Measurements from ENCODE around the gene CCDC15. TPM values are rescaled to one million over a fixed set of nuclear protein-coding genes. Genes with fewer than 3 reads are reported as not detected.
"Not testable (repeated sequence)": the region's sequence is repeated elsewhere in the genome, so short reads cannot be mapped to it uniquely, and the experiment has no call there.

Gene CCDC15
- total RNA-seq, 2 experiments from 2014 or later = 3.8 TPM

DNA sequence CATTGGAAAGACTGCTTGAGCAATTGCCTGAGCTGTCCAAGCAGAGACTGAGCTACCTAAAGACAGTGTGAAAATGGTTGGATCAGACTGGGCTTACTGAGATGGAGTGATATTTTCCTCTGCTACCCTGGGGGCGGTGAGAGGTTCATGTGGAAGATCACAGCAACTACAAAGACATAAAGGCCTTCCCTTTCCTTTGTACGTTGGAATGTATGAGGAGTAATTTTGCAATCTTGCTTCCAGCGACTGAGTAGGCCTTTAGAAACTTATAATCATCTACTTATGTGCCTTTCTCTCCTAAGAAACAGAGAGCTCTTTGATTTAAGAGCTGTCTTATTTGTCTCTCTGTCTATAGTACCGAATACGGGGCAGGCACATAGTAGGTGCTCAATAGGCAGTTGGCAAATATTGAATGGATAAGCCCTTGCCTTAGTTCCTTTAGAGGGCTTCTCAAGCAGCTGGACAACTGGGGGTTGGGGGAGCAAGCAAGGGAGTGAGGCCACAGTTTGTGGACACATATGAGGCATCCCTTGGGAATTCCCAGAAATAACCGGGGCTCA, 15.7 kb upstream of the CCDC15 start:
- POLR2A ChIA-PET = no interaction called here
- CTCF ChIA-PET = no interaction called here

DNA sequence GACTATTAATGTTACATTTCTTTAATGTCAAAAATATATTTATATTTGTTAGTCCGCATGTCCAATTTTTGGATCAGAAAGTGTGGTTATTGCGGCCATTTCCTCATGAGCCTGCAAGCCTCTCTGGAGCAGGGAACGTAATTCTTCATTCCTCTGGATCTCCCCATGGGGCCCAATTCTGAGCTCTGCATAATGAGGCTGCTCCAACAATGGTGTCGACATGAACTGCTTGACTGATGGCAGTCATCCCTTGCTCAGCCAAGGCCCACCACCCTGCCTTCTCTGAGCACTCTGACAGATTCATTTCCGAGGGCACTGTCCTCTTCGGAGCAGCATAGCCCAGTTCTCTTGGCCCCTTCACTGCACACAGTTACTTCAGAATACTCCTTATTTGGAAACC, 15.0 kb upstream of the CCDC15 start:
- CTCF ChIA-PET = no interaction called here
- POLR2A ChIA-PET = interaction anchor here (0.7 kb wide), 1 partner anchor 58 kb away, joined by 3 read pairs; no protein-coding TSS in a partner anchor

DNA sequence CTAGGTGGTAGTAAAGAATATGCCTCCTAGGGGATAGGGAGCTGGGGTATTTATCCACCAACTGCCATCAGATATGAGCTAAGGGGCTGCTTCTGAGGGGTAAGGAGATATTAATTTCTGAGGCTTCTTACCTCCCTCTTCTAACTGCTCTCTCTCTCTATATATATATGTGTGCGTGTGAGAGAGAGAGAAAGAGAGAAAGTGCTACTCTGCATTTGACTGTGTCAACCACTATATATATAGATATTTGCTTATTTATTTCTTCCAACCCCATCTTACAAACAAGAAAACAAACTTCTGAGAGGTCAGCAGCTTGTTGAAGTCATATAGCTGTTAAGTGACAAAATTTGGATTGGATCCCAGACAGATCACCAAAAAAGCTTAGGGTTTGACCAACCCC, 12.3 kb upstream of the CCDC15 start:
- ChIA-PET CTCF (interaction anchor here (0.6 to 1.1 kb wide), 3 partner anchors 9 to 20 kb away, joined by 3 to 4 read pairs (median 3); no protein-coding TSS in a partner anchor), POLR2A (interaction anchor here (0.6 kb wide), 1 partner anchor 15 kb away, joined by 4 read pairs; no protein-coding TSS in a partner anchor)

DNA sequence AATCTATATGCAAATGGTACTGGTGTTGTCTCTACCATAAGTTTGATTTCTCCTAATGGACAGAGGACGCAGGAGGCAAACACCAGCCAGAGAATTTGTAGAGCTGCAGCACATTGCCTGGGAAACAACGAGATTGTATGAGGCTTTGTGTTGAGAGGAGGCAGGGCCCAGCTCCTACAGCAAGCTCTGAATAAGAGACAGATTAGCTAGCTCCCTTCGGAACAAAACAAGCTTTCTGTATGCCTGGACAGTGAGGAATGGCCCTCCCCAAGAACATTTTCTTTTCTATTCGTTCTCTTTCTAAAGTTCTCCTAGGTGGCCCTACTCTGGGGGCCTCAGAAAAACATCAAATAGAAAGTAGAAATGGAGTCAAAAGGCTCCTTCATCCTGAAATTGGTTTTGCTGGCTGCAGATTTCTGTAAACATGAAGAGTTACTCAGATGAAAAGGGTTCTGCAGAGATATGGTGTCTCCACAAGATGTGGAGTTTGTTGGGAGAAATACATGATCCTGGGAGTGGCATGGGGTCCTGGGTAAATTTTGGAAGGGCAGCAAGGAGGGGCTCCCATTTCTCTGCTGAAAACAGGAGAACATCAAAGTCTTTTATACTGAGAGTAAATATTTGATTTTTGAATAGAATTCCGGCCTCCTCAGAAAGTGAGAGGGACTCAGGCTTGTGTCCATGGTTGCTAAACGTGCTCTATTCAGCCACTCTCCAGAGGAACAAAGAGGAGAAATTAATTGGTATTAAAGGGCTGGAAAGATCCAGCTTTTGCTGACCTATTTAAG, 11.3 kb upstream of the CCDC15 start:
- ChIA-PET POLR2A (no interaction called here), CTCF (interaction anchor here (1.1 kb wide), 1 partner anchor 21 kb away, joined by 3 read pairs; no protein-coding TSS in a partner anchor)

DNA sequence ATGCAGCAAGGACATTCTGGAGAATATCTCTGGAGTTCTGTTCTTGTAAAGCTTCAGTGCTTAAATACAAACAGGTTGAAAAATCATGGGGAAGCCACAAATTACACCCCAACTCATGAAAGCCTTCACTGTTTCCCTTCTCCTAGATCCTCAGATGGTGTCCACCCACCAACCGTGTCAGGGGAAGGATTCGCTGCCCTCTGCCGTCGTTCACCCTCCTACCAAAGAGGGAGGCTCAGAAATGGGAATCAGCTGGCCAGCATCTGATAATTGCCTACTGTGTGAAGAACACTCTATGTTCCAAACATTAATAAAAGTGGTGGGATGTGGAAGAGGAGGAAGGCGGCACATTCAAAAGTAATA, 10.8 kb upstream of the CCDC15 start:
- ChIA-PET CTCF (no interaction called here), POLR2A (no interaction called here)

DNA sequence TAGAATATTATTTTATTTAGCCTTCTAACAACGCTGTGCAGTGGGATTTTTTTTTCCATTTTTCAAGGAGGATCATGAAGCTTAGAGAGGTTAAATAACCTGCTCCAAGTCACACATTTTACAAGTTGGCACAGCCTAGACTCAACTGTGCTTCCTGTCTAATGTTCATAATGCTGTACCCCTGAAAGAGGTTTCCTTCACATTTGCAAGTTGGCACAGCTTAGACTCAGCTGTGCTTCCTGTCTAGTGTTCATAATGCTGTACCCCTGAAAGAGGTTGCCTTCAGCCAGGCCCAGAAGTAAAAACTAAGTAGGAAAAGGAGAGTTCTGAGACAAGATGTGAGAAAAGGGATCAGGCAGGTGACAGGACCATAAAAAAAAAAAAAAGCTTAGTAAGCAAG, 10.3 kb upstream of the CCDC15 start:
- CTCF ChIA-PET = interaction anchor here (0.6 kb wide), 1 partner anchor 109 kb away, joined by 3 read pairs; no protein-coding TSS in a partner anchor
- POLR2A ChIA-PET = no interaction called here

DNA sequence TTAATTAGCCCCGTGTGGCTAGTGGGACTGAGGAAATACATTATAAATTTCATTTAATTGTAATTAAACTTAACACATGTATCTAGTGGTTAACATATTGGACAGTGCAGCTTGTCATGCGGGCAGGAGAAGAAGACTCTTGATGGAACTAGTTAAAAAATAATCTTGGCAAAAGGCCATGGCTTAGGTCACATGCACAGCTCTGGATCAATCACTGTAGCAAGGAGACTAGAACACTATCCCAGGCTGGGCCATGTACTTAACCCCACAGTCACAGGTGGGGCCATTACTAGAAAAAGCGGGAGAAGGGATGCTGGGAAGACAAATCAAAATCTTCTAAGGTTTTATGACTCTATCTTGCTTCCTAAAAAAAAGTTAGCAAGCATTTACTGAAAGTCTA, 9.4 kb upstream of the CCDC15 start:
- ChIA-PET CTCF (interaction anchor here (0.6 to 0.8 kb wide), 2 partner anchors 15 to 110 kb away, joined by 3 read pairs; no protein-coding TSS in a partner anchor), POLR2A (no interaction called here)

DNA sequence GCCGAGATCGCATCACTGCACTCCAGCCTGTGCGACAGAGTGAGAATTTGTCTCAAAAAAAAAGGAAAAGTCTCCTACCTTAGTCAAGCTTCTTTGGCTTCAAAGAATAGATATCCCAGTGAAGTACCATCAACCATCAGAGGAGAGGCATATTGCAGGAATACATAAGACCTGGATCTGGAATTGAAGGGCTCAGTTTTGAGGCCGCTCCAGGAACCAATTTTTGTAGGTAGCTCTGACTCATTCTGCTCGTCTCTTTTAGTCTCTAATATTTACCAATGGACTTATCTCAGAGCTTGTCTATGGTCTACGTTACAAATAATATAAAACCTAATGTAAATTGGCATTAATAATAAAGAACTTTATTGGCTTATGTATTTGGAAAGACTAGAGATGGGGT, 8.2 kb upstream of the CCDC15 start:
- ChIA-PET CTCF (no interaction called here), POLR2A (no interaction called here)

DNA sequence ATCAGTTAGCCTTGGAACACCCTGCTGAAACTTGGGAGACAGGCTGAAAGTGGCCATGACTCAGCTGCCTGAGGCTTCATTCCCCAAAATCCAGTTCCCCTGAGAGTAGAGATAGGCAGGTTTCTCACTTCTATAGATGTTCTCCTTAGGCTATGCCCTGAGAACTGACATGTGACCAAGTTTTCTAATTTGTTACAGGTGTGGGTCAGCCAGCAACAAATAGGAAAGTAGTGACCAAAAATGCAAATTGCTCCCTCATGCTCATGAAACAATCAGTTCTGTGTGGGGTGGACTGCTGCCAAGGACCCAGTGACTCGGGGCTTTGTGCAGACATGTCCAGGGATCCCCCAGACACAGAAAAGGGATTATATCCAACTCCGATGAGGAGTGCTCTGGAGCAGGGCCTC, 7.3 kb upstream of the CCDC15 start:
- ChIA-PET CTCF (no interaction called here), POLR2A (no interaction called here)

DNA sequence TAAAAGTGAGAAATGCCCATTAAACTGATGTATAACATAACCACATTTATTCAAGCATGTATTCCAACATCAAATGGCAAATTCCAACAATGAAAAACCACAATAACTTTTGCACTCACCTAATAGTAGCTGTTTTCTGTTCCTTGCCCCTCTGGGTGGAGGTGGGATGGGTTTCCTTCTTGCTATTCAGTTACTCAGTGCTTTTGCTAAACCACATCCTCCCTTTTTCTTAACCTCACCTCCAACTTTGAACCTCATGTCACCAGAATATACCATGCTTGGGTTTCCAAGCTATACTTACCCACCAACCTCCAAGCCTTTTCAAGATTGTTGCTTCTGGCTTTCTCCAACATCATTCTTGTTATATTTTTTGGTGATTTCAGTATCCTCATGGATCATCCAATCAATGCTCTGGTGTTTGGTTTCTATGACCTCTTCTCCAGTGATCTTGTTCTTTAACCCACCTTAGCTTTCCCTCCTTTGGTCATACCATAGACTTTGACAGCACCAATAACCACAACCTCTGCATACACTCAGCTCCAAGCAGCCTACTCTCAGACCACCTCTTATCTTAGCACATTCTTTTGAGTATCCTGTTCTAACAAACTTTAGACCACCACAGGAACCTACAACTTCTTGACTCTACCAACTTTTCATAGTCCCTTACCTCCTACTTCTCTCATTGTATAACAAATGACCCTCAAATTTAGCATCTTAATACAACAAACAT, 3.2 kb upstream of the CCDC15 start:
- CTCF ChIA-PET = interaction anchor here (1.1 kb wide), 1 partner anchor 114 kb away, joined by 3 read pairs; no protein-coding TSS in a partner anchor
- POLR2A ChIA-PET = no interaction called here

DNA sequence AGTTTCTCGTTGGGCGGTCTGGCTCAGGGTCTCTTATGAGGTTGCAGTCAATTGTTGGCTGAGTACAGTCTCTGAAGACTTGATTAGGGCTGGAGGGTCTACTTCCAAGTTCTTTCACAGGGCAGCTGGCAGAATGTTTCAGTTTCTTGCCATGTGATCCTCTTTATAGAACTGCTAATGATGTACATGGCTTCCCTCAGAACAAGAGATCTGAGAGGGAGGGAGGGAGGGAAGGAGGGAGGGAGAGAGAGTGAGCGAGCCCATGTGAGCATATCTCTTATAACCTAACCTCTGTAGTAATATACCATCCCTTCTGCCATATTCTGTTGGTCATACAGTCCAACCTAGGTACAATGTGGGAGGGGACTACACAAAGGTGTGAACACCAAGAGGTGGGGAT, 2.7 kb upstream of the CCDC15 start:
- ChIA-PET POLR2A (no interaction called here), CTCF (no interaction called here)

DNA sequence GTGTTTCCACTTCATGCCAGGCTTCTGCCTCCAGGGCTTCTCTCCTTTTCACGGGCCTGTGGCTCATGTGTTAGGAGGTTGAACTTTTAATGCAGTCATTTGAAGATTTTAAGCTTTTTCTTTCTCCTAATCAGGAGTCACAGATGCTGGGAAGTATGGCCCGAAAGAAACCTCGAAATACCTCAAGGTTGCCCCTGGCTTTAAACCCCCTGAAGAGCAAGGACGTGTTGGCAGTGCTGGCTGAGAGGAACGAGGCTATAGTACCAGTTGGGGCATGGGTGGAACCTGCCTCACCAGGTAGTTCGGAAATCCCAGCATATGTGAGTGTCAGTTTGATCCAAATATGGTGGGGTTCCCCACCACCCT, 571 bp downstream of the CCDC15 start:
- POLR2A ChIA-PET = no interaction called here
- CTCF ChIA-PET = interaction anchor here (1.2 to 1.9 kb wide), 6 partner anchors 78 to 933 kb away, joined by 4 to 9 read pairs (median 6); partner anchors contain the start of gene HYLS1

DNA sequence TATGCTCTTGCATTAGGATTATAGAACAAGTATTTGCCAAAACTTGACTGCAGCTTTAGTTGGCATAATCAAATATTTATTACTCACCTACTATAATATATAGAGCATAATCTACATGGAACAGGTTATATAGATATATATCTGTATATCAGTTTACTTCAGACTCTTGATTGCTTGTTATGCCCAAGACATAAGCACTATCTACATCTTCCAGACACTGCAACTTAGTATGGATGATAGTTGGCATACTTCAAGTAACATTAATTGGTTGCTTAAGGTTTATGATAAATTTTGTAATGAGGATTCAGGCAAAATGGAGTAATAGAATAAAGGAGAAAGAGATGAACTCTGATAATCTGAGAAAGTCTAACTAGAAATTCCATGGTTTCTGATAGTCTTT, 1.0 kb downstream of the CCDC15 start:
- POLR2A ChIA-PET = no interaction called here
- CTCF ChIA-PET = interaction anchor here (1.5 to 1.9 kb wide), 2 partner anchors 169 to 187 kb away, joined by 6 to 9 read pairs; no protein-coding TSS in a partner anchor

DNA sequence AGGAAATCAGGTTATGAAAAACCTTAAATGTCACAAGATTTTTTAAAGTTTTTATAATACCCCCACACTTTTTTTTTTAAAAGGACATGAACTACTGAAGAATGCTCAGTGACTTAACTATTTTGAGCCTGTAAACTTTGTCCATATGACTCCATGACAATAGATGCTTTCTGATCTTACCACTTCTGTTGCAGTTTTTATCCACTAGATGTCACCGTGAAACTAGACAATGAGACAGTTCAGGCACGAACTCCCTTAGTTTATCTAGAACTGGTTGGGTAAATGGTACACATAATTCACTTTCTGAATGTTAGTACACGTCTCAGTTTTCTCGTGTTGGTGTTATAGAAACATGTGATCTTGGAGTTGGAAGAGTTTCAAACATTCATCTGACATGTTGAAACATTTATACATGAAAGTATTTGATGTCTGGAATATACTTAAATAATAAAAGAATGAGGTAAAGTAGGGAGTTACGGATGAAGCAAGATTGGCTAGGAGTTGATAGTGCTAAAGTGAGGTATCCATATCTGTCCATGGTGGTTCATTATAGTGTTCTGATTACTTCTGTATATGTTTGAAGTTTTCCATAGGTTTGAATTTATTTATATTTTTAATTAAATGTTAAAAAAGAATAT, 8.1 kb downstream of the CCDC15 start:
- ChIA-PET POLR2A (no interaction called here), CTCF (interaction anchor here (1.3 kb wide), 1 partner anchor 74 kb away, joined by 3 read pairs; no protein-coding TSS in a partner anchor)

DNA sequence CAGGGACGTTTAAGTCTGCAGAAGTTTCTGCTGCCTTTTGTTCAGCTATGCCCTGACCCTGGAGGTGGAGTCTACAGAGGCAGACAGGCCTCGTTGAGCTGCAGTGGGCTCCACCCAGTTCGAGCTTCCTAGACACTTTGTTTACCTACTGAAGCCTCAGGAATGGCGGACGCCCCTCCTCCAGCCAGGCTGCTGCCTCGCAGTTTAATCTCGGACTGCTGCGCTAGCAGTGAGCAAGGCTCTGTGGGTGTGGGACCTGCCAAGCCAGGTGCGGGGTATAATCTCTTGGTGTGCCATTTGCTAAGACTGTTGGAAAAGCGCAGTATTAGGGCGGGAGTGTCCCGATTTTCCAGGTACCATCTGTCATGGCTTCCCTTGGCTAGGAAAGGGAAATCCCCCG, 14.2 kb downstream of the CCDC15 start:
- CTCF ChIA-PET, POLR2A ChIA-PET: not testable (repeated sequence)

DNA sequence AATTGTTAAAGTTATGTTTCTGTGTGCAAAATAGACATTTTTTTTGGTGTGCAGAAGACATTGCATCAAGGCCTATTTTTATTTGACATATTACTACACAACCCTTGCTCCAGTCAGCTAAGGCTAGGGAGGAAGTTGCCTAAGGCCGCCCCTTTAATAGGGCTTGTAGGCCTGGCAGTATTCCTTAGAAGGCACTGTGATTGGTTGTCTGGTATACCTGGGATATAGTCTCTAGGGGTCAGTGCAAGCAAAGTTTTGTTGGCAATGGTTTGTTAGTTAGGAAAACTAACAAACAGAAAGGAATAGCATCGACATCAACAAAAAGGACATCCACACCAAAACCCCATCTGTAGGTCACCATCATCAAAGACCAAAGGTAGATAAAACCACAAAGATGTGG, 16.9 kb downstream of the CCDC15 start:
- ChIA-PET CTCF (no interaction called here), POLR2A (no interaction called here)

DNA sequence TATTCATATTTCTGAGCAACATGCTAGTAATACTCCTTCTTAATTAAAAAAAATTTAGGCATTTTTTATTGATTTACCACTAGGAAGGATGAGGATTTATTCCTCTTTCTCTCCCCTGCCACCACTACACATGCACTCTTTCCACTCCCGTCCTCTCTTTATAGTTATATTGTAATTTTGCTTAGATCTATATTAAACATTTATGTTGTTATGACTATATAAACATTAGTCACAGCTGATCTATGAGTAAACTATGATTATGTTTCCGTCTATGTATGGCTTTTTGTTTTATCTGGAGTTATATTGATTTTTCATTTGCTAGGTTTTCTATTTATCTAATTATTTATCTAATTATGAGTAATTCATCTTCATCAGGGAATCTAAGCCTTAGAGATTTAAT, 17.8 kb downstream of the CCDC15 start:
- CTCF ChIA-PET = no interaction called here
- POLR2A ChIA-PET = interaction anchor here (0.6 kb wide), 1 partner anchor 110 kb away, joined by 3 read pairs; no protein-coding TSS in a partner anchor

DNA sequence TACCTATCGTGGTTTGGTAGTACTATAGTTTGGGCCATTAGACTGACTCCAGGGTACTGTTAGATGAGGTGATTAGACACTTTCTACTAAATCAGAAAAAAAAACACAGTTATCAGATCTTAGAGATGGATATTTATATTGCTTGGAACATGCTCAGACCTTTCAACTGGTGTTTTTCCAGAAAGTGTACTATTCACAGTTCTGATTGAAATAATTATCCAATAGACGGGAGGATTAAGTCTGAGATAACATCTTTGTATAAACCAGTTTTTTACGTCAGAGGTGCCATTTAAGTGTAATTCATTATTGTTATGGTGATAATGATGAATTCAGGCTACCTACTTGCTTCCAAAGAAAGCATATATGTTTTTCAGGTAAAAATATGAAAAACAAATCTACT, 22.5 kb downstream of the CCDC15 start:
- POLR2A ChIA-PET = no interaction called here

DNA sequence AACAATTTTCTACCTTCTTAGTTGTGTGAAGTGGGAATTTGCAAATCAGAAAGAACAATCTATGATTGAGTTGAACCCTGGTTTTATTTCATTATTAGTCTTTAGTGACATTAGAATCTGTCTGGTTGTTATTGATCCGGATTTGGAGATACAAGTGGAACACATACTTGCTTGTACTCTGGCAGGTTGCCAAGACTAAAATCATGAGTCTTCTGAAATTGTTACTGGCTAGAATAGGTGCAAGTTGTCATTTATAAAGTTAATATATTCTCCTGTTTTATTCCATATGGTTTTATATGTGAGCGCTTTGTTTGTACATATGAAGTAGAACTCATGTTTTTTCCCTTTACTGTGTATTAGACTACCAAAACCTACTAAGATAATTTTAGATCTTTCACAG, 23.0 kb downstream of the CCDC15 start:
- ChIA-PET CTCF (no interaction called here), POLR2A (no interaction called here)

More for the DNA sequence above, 22.5 kb downstream of the CCDC15 start:
- CTCF ChIA-PET = no interaction called here

DNA sequence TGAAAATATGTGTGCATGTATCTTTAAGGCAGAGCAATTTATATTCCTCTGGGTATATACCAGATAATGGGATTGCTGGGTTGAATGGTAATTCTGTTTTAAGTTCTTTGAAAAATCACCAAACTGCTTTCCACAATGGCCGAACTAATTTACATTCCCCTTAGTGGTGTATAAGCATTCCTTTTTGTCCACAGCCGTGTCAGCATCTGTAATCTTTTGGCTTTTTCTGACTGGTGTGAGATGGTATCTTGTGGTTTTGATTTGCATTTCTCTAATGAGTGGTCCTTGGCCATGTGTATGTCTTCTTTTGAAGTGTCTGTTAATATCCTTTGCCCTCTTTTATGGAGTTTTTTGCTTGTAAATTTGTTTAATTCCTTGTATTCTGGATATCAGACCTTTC, 24.3 kb downstream of the CCDC15 start:
- POLR2A ChIA-PET = no interaction called here
- CTCF ChIA-PET = no interaction called here

Measured in activated CD8-positive, alpha-beta memory T cell treated with anti-CD3 and anti-CD28 coated beads for 36 hours (primary cell).